Liver (tissue), 9 donors: ENCODE data around the gene PLAC9. TPM values are rescaled to one million over a fixed set of nuclear protein-coding genes. Genes with fewer than 3 reads are reported as not detected.
"Not testable (repeated sequence)": the region's sequence is repeated elsewhere in the genome, so short reads cannot be mapped to it uniquely, and the experiment has no call there.

Experiments used
- DNase-seq: peaks from one replicate; pipeline ENCODE4 v3.0.0-alpha.2; 2017; ENCODE audit warnings: low spot score
- H3K27ac ChIP-seq, 2 donors: one replicate each; pipeline ENCODE4 v1.7.0; 2013; ENCODE audit warnings: inconsistent platforms in 2 of 2, low read length in 2 of 2, control low read depth in 1 of 2, low read depth in 1 of 2, mild to moderate bottlenecking in 1 of 2
- H3K27me3 ChIP-seq, 4 donors: one replicate each; pipeline versions ENCODE4 v1.6.1 to v1.7.0; 2013; ENCODE audit warnings: low read length in 3 of 4, inconsistent platforms in 1 of 4, mild to moderate bottlenecking in 1 of 4, moderate library complexity in 1 of 4; ENCODE audit not compliant: control insufficient read depth in 4 of 4, insufficient read depth in 4 of 4
- H3K36me3 ChIP-seq, 4 donors: one replicate each; pipeline versions ENCODE4 v1.6.1 to v1.7.0; 2013; ENCODE audit warnings: low read length in 3 of 4, mild to moderate bottlenecking in 3 of 4, low read depth in 1 of 4, moderate library complexity in 1 of 4; ENCODE audit not compliant: control insufficient read depth in 4 of 4, insufficient read depth in 3 of 4
- H3K4me1 ChIP-seq, 4 donors: one replicate each; pipeline versions ENCODE4 v1.6.1 to v1.7.0; 2013; ENCODE audit warnings: low read length in 3 of 4, mild to moderate bottlenecking in 3 of 4, moderate library complexity in 1 of 4; ENCODE audit not compliant: control insufficient read depth in 4 of 4, insufficient read depth in 4 of 4
- H3K4me3 ChIP-seq, 3 donors: one replicate each; pipeline versions ENCODE4 v1.6.1 to v1.7.0; 2013; ENCODE audit warnings: low read length in 3 of 3, control low read depth in 1 of 3, low read depth in 1 of 3, mild to moderate bottlenecking in 1 of 3
- H3K9ac ChIP-seq, 2 donors: one replicate each; pipeline ENCODE4 v1.7.0; 2013; ENCODE audit warnings: low read length in 2 of 2, mild to moderate bottlenecking in 2 of 2, moderate library complexity in 2 of 2, control low read depth in 1 of 2, low read depth in 1 of 2
- H3K9me3 ChIP-seq, 4 donors: one replicate each; pipeline versions ENCODE4 v1.6.1 to v1.7.0; 2013; ENCODE audit warnings: low read length in 3 of 4; ENCODE audit not compliant: control insufficient read depth in 4 of 4
- EGR1 ChIP-seq, 2 donors: IDR thresholded peaks; 2 replicates each; pipeline ENCODE4 v1.6.1; 2016 to 2018; ENCODE audit warnings: antibody characterized with exemption in 2 of 2, low read depth in 2 of 2
- GABPA ChIP-seq, 2 donors: IDR thresholded peaks in 1 of 2; conservative IDR thresholded peaks in 1 of 2; 2 replicates each; pipeline ENCODE4 v1.6.1; 2016; ENCODE audit warnings: antibody characterized with exemption in 2 of 2, mild to moderate bottlenecking in 1 of 2, moderate library complexity in 1 of 2
- HNF4A ChIP-seq, 2 donors: conservative IDR thresholded peaks; 2 replicates each; pipeline ENCODE4 v1.6.1; 2016; ENCODE audit warnings: antibody characterized with exemption in 2 of 2, mild to moderate bottlenecking in 2 of 2
- HNF4G ChIP-seq: IDR thresholded peaks from 2 replicates; pipeline ENCODE4 v1.6.1; 2016; ENCODE audit warnings: antibody characterized with exemption
- JUND ChIP-seq, 2 donors: IDR thresholded peaks; 2 replicates each; pipeline ENCODE4 v1.6.1; 2016; ENCODE audit warnings: antibody characterized with exemption in 2 of 2
- NR2F2 ChIP-seq: IDR thresholded peaks from 2 replicates; pipeline ENCODE4 v1.6.1; 2016; ENCODE audit warnings: antibody characterized with exemption
- TAF1 ChIP-seq: conservative IDR thresholded peaks from 2 replicates; pipeline ENCODE4 v1.6.1; 2016; ENCODE audit warnings: antibody characterized with exemption, mild to moderate bottlenecking
- YY1 ChIP-seq: IDR thresholded peaks from 2 replicates; pipeline ENCODE4 v1.6.1; 2016; ENCODE audit warnings: antibody characterized with exemption, mild to moderate bottlenecking
- WGBS: extraction: QIAGEN DNeasy Blood & Tissue Kit; methylation state at CpG from one replicate; pipeline ENCODE4 v1.1.7; 2013; 5-methylcytosine and 5-hydroxymethylcytosine counted together
- polyA plus RNA-seq, 2 donors: library from polyadenylated mRNA; stranded (reverse) in 1 of 2; unstranded in 1 of 2; fragments of 200-250 nt in 1 of 2; fragments of >200 nt in 1 of 2; fragmentation: Nextera tagmentation in 1 of 2; extraction: Ambion mirVana in 1 of 2; gene quantifications; one replicate each; pipeline versions ENCODE4 v1.2.1 to v1.2.3, GENCODE V29; 2013 to 2015
- total RNA-seq, 2 donors: library from RNA; depleted of rRNA; stranded (reverse); fragments of >200 nt; gene quantifications; one replicate each; pipeline ENCODE4 v1.2.3, GENCODE V29; 2014
- TF ChIP-seq, protein P1 (sequence below): IDR thresholded peaks from 2 replicates; pipeline ENCODE4 v1.6.1; 2016; ENCODE audit warnings: antibody characterized with exemption
- TF ChIP-seq, protein P2 (sequence below): fragments of 150-350 bp; IDR thresholded peaks from 2 replicates; pipeline ENCODE4 v1.5.1; 2017; ENCODE audit warnings: improper control_type of control experiment, low read depth, low read length; ENCODE audit not compliant: missing input control
- TF ChIP-seq, protein P3 (sequence below): IDR thresholded peaks from 2 replicates; pipeline ENCODE4 v1.6.1; 2016; ENCODE audit warnings: antibody characterized with exemption
- TF ChIP-seq, protein P4 (sequence below): IDR thresholded peaks from 2 replicates; pipeline ENCODE4 v1.6.1; 2016; ENCODE audit warnings: antibody characterized with exemption, mild to moderate bottlenecking
- donor health status: healthy.
- donor health status: healthy.
- donor health status: healthy.
- donor health status: healthy.
- donor health status: healthy.

PLAC9 gene
- total and polyA plus RNA-seq, 4 donors = 0.67 to 5.6 (median 2.1) TPM

DNA sequence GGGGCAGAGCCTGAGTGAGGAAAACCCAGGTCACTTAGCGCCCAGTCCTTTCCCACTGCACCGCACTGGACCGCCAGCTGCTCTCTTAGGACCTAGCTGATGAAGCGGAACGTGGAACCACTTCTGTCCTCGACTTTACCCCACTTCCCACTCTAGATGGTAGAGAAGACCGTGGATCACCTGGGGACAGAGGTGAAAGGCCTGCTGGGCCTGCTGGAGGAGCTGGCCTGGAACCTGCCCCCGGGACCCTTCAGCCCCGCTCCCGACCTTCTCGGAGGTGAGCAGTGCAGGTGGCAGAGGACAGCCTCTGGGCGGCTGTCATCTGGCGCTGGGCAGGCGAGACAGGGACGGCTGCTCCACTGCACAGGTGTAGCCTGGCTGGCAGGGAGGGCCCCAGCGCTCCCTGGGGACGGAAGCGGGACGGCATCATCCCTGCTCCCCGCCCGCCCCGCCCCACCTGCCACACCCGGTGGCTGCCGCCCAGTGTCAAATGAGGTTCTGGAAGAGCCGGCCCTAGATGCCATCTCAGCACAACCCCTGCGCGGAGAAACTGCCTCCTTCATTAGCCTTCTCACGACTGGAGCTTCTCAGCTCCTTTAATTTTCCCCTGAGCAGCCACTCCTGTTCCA, 11.7 kb downstream of the PLAC9 start:
- H3K9ac ChIP-seq = no peak overlapping the region
- 25% methylated on average over 28 of the region's 28 CpGs for WGBS
- H3K36me3 ChIP-seq = peaks cover 0 to 5% (median 2%) of the 10 kb centered on the region in 4 donors
- no peaks in the 10 kb centered on the region for H3K9me3 ChIP-seq
- TF ChIP-seq NR2F2 (no peak), TAF1 (no peak), GABPA (IDR thresholded peaks at IDR 0.05 in 1 of 2, conservative IDR thresholded peaks at IDR 0.05 in 1 of 2) (no peak), YY1 (no peak), EGR1 (IDR thresholded peaks at IDR 0.05; ENCODE audit: low read depth in 2 of 2) (no peak), HNF4G (no peak), JUND (IDR thresholded peaks at IDR 0.05) (no peak)
- TF ChIP-seq, protein P1, sequence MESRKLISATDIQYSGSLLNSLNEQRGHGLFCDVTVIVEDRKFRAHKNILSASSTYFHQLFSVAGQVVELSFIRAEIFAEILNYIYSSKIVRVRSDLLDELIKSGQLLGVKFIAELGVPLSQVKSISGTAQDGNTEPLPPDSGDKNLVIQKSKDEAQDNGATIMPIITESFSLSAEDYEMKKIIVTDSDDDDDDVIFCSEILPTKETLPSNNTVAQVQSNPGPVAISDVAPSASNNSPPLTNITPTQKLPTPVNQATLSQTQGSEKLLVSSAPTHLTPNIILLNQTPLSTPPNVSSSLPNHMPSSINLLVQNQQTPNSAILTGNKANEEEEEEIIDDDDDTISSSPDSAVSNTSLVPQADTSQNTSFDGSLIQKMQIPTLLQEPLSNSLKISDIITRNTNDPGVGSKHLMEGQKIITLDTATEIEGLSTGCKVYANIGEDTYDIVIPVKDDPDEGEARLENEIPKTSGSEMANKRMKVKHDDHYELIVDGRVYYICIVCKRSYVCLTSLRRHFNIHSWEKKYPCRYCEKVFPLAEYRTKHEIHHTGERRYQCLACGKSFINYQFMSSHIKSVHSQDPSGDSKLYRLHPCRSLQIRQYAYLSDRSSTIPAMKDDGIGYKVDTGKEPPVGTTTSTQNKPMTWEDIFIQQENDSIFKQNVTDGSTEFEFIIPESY = no peak
- TF ChIP-seq, protein P2, sequence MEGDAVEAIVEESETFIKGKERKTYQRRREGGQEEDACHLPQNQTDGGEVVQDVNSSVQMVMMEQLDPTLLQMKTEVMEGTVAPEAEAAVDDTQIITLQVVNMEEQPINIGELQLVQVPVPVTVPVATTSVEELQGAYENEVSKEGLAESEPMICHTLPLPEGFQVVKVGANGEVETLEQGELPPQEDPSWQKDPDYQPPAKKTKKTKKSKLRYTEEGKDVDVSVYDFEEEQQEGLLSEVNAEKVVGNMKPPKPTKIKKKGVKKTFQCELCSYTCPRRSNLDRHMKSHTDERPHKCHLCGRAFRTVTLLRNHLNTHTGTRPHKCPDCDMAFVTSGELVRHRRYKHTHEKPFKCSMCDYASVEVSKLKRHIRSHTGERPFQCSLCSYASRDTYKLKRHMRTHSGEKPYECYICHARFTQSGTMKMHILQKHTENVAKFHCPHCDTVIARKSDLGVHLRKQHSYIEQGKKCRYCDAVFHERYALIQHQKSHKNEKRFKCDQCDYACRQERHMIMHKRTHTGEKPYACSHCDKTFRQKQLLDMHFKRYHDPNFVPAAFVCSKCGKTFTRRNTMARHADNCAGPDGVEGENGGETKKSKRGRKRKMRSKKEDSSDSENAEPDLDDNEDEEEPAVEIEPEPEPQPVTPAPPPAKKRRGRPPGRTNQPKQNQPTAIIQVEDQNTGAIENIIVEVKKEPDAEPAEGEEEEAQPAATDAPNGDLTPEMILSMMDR = no peak
- TF ChIP-seq, protein P3, sequence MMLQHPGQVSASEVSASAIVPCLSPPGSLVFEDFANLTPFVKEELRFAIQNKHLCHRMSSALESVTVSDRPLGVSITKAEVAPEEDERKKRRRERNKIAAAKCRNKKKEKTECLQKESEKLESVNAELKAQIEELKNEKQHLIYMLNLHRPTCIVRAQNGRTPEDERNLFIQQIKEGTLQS = no peak
- H3K4me3 ChIP-seq = no peak overlapping the region
- H3K4me1 ChIP-seq = peaks cover 4 to 9% (median 5%) of the 10 kb centered on the region in 4 donors
- no peak for DNase-seq
- H3K27me3 ChIP-seq = no peaks in the 10 kb centered on the region
- no peak overlapping the region for H3K27ac ChIP-seq

DNA sequence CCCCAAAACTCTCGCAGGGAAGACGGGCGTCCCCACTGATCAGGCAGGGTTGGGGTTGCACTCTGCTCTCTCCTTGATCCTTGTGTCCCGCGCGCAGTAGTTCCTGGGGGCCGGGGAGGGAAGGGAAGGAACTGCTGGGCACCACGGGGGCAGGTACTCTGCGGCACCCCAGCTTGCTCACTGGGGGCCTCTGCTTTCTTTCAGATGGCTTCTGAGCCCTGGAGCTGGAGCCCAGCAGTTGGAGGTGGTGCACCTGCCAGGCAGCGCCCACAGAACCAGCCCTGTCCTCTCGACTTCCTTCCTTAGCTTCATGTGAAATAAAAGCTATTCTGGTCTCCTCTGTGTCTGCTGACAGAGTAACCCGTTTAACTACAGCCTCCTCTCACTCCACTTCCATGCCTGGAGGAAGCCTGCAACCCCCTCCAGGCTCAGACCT, 12.2 kb downstream of the PLAC9 start:
- 30% methylated on average over 12 of the region's 12 CpGs for WGBS
- H3K27ac ChIP-seq = no peak overlapping the region
- no peak for DNase-seq
- H3K27me3 ChIP-seq = no peaks in the 10 kb centered on the region
- no peak overlapping the region for H3K4me3 ChIP-seq
- TF ChIP-seq, protein P2 = no peak
- no peak for TF ChIP-seq NR2F2
- TF ChIP-seq, protein P4, sequence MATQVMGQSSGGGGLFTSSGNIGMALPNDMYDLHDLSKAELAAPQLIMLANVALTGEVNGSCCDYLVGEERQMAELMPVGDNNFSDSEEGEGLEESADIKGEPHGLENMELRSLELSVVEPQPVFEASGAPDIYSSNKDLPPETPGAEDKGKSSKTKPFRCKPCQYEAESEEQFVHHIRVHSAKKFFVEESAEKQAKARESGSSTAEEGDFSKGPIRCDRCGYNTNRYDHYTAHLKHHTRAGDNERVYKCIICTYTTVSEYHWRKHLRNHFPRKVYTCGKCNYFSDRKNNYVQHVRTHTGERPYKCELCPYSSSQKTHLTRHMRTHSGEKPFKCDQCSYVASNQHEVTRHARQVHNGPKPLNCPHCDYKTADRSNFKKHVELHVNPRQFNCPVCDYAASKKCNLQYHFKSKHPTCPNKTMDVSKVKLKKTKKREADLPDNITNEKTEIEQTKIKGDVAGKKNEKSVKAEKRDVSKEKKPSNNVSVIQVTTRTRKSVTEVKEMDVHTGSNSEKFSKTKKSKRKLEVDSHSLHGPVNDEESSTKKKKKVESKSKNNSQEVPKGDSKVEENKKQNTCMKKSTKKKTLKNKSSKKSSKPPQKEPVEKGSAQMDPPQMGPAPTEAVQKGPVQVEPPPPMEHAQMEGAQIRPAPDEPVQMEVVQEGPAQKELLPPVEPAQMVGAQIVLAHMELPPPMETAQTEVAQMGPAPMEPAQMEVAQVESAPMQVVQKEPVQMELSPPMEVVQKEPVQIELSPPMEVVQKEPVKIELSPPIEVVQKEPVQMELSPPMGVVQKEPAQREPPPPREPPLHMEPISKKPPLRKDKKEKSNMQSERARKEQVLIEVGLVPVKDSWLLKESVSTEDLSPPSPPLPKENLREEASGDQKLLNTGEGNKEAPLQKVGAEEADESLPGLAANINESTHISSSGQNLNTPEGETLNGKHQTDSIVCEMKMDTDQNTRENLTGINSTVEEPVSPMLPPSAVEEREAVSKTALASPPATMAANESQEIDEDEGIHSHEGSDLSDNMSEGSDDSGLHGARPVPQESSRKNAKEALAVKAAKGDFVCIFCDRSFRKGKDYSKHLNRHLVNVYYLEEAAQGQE = no peak
- TF ChIP-seq YY1 = no peak
- no peak for TF ChIP-seq EGR1 (IDR thresholded peaks at IDR 0.05; ENCODE audit: low read depth in 2 of 2)
- TF ChIP-seq, protein P3 = no peak
- TF ChIP-seq HNF4G = no peak
- TF ChIP-seq HNF4A (conservative IDR thresholded peaks at IDR 0.05) = no peak
- no peak for TF ChIP-seq GABPA (IDR thresholded peaks at IDR 0.05 in 1 of 2, conservative IDR thresholded peaks at IDR 0.05 in 1 of 2)
- no peak for TF ChIP-seq TAF1
- peaks cover 4 to 9% (median 5%) of the 10 kb centered on the region in 4 donors for H3K4me1 ChIP-seq
- peaks cover 0 to 5% (median 2%) of the 10 kb centered on the region in 4 donors for H3K36me3 ChIP-seq
- no peak overlapping the region for H3K9ac ChIP-seq
- no peaks in the 10 kb centered on the region for H3K9me3 ChIP-seq

DNA sequence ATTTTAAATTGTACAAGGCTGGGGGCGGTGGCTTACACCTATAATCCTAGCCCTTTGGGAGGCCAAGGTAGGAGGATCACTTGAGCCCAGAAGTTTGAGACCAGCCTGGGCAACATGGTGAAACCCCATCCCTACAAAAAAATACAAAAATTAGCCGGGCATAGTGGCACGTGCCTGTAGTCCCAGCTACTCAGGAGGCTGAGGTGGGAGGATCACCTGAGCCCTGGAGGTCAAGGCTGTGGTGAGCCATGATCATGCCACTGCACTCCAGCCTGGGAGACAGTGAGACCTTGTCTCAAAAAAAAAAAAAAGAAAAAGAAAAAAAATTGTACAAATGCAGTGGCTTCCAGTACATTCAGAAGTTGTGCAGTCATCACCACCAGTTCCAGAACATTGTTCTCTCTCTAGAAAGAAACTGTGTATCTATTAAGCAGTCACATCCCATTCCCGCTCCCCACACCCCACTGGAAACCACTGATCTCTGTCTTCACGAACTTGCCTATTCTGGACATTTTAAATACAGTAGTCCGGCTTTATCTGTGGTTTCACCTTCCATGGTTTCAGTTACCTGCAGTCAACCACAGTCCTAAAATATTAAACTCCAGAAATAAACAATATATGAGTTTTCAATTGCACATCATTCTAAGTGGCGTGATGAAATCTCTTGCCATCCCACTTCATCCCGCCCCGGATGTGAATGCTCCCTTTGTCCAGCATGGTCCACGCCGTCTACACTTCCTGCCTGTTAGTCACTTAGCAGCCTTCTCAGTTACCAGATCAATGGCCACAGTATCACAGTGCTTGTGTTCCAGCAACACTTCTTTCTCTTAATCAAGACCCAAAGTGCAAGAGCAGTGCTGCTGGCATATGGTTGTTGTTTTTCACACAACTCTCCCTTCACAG, 13.1 kb downstream of the PLAC9 start:
- not testable (repeated sequence) for H3K36me3 ChIP-seq, DNase-seq, H3K4me3 ChIP-seq, H3K9ac ChIP-seq, H3K27ac ChIP-seq, H3K9me3 ChIP-seq, H3K27me3 ChIP-seq, H3K4me1 ChIP-seq
- 80% methylated on average over 11 of the region's 11 CpGs for WGBS
